ENCODE results near the gene DCLRE1B.

DCLRE1B gene

GRCh38 chr1:113928187-113928930 is 23.2 kb downstream of the DCLRE1B start:
- peak; percentile 72 for DNase-seq (ENCODE audit: low spot score)

DNA sequence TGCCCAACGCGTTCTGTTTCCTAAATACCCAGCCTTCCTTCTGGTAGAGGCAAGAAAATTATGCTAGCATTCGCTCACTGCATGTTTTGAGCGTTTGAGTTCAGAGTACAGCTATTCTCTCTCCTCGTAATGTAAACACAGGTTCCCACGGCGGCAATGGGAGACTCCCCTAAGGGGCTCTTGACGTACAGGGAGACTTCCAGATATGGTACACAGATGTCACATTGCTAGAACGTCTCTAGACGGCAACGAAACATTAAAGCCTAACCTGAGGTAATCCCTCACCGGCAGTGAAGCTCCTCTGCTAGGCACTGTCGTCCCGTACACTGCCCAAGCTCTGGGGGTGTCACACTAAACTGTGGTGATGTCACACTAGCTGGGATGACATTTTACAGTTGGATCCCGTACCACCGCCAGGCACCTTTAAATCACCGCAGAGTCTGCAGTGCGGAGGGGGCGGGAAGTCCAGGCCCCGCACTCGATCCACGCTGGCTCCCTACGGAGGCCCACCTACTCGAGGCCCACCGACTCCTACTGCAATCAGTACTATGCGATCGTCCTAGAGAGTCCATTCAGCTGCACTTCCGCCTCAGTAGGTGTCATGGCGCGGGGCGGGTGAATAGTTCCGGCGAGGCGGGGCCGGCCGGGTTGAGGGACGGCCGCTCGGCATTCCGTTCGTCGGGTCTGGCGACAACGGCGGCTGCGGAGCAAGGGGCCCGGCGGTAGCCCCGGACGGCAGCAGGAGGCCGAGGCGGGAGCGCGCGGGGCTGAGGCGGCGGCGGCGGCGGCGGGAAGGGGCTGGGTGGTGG is 24.0 kb downstream of the DCLRE1B start, which contains the start of gene HIPK1:
HIPK1 (plus strand) TSS at position 384 of the 809 bp plus-strand sequence.
- peak; percentile 94 for DNase-seq (ENCODE audit: low spot score)

DNA sequence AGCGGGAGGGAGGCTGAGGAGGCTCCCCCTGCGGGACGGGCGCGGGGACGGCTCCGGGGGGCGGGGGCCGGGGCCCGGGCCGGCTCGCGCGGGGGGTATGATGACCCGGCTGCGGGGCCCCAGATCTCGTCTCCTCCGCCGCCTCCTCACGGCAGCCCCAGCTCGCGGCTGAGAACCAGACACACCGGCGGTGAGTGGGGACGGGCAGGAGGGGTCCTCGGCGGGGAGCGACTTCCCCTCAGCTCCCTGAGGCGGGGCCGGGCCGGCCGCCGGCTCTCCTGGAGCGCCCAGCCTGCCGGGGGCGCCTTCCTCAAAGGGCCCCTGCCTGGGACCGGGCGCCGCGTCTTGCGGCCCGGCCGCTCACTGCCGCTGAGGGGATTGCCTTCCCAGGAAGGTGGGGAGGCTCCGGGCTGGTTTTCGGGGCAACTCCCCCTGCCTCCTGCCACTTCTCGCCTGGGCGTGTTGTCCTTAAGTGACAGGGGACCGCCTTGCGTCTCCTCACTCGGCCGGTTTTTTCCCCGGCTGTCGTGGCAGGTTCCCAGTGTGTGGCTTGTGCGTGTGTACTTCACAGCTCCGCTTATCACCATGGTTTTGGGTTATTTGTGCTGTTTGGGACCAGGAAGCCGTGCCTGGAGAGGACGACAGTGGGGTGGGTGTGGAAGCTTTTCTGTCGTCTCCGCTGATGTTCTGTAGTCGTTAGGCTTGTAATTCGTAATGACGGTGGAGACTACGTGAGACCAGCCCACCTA is 24.8 kb downstream of the DCLRE1B start:
- peak; percentile 73 for DNase-seq (ENCODE audit: low spot score)

DNA sequence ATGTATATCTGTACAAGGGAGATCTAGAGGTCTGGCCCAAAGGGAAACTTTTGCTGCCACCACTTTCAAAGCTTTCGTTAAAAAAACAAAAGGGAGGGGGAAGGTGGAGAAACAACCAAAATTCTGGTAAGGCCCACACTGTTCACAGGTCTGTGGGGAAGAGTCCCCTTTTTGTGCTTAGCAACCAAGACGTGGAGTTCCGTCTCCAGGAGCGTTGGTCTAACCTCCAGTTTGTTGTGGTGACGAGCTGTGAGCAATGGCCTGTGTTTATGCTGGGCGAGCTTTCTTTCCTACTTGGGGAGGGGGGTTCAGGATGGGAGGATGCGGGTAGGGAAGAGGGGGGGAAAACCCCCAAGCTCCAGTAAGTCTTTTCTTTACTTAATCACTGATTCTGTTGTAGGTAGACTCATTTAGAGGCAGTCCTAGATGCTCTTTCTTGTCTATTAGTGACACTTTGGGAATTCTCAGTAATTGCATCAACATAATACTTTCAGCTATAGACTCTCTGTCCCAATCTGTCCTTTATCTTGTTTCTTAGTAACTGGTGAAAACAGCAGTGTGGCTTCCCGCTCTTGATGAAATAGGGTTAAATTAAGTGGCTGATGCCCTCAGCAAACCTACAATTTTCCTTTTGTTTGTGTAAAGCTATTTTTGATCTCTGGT is 25.5 kb downstream of the DCLRE1B start:
- DNase-seq (ENCODE audit: low spot score): peak; percentile 80

GRCh38 chr1:113931451-113931851 is 26.3 kb downstream of the DCLRE1B start:
- DNase-seq (ENCODE audit: low spot score): peak; percentile 23

DNA sequence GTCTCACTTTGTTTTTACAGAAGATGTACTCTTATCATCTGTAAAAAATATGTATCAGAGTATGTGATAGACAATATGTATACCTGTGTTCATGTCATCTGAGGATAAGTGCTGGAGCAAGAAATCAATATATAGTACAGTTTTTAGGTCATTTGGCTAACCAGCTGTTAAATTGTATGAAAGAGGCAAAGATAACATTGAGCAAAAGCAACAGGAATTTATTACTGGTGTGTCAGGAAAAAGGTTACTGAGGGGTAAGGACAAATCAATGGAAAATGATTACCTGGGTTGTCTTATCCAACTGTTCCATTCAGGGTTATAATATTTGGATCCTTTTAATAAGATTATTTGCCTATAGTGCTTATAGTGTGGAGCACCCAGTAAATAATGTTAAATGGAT is 28.9 kb downstream of the DCLRE1B start:
- DNase-seq (ENCODE audit: low spot score): no peak

GRCh38 chr1:113934511-113935055 is 29.5 kb downstream of the DCLRE1B start:
- no peak for DNase-seq (ENCODE audit: low spot score)

DNA sequence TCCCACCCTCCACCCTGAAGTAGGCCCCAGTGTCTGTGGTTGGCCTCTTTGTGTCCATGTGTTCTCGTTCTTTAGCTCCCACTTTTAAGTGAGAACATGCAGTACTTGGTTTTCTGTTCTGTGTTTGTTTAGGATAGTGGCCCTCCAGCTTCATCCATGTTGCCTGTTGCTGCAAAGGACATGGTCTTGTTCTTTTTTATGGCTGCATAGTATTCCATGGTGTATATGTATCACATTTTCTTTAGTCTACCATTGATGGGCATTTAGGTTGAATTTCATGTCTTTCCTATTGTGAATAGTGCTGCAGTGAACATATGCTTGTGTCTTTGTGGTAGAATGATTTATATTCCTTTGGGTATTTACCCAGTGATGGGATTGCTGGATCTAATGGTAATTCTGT is 30.1 kb downstream of the DCLRE1B start:
- DNase-seq (ENCODE audit: low spot score): no peak

- no peak for DNase-seq (ENCODE audit: low spot score)
These were observed 30.8 kb downstream of the DCLRE1B start for GRCh38 chr1:113935970-113936369.

- no peak for DNase-seq (ENCODE audit: low spot score)
These were observed 32.0 kb downstream of the DCLRE1B start for GRCh38 chr1:113937146-113937545.

DNA sequence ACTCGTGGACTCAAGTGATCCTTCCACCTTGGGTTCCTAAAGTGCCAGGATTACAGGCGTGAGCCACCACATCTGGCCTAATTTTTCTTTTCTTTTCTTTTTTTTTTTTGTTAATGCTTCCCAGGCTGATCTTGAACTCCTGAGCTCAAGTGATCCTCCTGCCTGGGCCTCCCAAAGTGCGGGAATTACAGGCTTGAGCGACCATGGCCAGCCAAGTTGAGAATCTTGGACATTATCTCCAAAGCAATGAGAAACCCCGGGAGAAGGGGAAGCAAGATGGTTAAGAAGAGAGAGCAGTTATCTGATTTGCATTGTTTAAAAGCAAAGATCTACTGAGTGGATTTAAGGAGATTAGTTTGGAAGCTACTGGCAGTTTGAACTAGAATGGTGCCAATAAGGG is 33.1 kb downstream of the DCLRE1B start:
- no peak for DNase-seq (ENCODE audit: low spot score)

DNA sequence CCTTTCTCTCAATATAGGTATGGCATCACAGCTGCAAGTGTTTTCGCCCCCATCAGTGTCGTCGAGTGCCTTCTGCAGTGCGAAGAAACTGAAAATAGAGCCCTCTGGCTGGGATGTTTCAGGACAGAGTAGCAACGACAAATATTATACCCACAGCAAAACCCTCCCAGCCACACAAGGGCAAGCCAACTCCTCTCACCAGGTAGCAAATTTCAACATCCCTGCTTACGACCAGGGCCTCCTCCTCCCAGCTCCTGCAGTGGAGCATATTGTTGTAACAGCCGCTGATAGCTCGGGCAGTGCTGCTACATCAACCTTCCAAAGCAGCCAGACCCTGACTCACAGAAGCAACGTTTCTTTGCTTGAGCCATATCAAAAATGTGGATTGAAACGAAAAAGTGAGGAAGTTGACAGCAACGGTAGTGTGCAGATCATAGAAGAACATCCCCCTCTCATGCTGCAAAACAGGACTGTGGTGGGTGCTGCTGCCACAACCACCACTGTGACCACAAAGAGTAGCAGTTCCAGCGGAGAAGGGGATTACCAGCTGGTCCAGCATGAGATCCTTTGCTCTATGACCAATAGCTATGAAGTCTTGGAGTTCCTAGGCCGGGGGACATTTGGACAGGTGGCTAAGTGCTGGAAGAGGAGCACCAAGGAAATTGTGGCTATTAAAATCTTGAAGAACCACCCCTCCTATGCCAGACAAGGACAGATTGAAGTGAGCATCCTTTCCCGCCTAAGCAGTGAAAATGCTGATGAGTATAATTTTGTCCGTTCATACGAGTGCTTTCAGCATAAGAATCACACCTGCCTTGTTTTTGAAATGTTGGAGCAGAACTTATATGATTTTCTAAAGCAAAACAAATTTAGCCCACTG is 35.5 kb downstream of the DCLRE1B start:
- no peak for DNase-seq (ENCODE audit: low spot score)

DNA sequence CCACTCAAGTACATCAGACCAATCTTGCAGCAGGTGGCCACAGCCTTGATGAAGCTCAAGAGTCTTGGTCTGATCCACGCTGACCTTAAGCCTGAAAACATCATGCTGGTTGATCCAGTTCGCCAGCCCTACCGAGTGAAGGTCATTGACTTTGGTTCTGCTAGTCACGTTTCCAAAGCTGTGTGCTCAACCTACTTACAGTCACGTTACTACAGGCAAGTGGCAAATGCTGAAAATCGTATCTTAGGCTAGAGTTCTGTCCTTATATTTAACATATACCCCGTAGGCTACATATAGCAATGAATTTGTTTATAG is 36.1 kb downstream of the DCLRE1B start:
- DNase-seq (ENCODE audit: low spot score): no peak

- DNase-seq (ENCODE audit: low spot score): no peak
These were observed 37.4 kb downstream of the DCLRE1B start for GRCh38 chr1:113942527-113942926.

GRCh38 chr1:113943028-113943811 is 38.1 kb downstream of the DCLRE1B start:
- no peak for DNase-seq (ENCODE audit: low spot score)

GRCh38 chr1:113945329-113945728 is 40.2 kb downstream of the DCLRE1B start:
- no peak for DNase-seq (ENCODE audit: low spot score)

- DNase-seq (ENCODE audit: low spot score): peak; percentile 17
These were observed 41.0 kb downstream of the DCLRE1B start for GRCh38 chr1:113946112-113946511.

- no peak for DNase-seq (ENCODE audit: low spot score)
These were observed 41.7 kb downstream of the DCLRE1B start for GRCh38 chr1:113946678-113947387.

- no peak for DNase-seq (ENCODE audit: low spot score)
These were observed 42.4 kb downstream of the DCLRE1B start for GRCh38 chr1:113947388-113948107.
